H4 (cell line): ENCODE data around the gene GMEB1. TPM values are rescaled to one million over a fixed set of nuclear protein-coding genes. Genes with fewer than 3 reads are reported as not detected.
A peak's percentile ranks its signal among the peaks of the same experiment; 100 is the strongest.
"Not testable (repeated sequence)": the region's sequence is repeated elsewhere in the genome, so short reads cannot be mapped to it uniquely, and the experiment has no call there.

Source experiments
- DNase-seq: peaks from one replicate; pipeline ENCODE4 v3.0.0-alpha.2; 2015; ENCODE audit warnings: low spot score
- total RNA-seq: library from RNA; depleted of rRNA; stranded (reverse); fragments of >200 nt; shearing (Covaris generic); gene quantifications from 2 replicates; pipeline ENCODE4 v1.2.3, GENCODE V29; 2014; rRNA removed

Gene GMEB1
- total RNA-seq = 3.0 and 5.6 TPM in 2 replicates

DNA sequence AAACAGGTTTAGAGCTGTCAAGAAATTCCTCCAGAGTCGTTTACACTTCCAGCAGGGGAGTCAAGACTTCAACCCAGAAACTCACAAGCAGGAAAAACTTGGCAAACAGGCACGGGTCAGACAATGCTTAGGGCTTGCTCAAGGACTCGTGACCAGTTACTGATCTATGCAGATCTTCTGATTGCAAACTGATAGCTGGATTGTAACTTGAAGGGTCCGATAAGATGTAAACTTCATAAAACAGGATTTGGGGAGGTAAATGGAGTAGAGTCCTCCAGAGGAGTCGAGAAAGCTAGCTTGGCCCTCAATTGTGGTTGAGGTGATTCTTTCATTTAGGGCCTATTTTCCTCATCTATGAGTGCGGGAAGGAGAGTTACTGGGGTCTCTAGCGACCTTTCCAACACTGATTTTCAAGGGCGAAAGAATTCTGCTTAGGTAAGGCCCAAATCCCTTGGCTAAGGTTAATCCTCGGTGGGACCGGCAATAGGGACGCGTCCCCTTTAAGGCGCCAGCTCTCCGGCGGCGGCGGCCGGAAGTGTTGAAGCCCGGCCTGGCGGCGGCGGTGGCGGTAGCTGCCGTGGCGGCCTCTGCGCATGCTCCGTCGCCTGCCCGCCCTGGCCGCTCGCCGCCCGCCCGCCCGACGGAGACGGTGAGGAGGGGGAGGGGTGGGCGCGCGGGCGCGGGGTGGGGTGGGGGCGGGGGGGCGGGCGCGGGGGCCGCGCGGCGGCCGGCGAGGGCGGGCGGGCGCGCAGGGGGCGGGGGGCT is at the start of gene GMEB1:
Gene GMEB1 (plus strand): TSS at position 594 of the 765 bp plus-strand sequence. CDS start 14,829 bp downstream, outside the sequence.
- peak; percentile 78 for DNase-seq

DNA sequence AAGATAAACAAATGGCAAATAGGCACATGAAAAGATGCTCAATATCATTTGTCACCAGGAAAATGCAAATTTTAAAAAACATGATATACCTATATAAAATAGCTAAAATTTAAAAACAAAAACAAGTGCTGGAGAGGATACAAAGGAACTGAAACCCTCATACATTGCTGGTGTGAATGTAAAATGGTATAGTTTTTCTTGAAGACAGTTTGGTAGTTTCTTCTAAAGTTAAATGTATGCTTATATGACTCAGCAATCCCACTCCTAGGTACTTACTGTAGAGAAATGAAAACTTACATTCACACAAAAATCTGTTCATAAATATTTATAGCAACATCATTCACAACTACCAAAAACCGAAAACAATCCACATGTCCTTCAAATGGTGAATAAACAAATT is 36.9 kb upstream of the GMEB1 start:
- no peak for DNase-seq

GRCh38 chr1:28632560-28632959 is 36.0 kb upstream of the GMEB1 start:
- no peak for DNase-seq

- no peak for DNase-seq
Observed at GRCh38 chr1:28640766-28641165, 27.8 kb upstream of the GMEB1 start.

DNA sequence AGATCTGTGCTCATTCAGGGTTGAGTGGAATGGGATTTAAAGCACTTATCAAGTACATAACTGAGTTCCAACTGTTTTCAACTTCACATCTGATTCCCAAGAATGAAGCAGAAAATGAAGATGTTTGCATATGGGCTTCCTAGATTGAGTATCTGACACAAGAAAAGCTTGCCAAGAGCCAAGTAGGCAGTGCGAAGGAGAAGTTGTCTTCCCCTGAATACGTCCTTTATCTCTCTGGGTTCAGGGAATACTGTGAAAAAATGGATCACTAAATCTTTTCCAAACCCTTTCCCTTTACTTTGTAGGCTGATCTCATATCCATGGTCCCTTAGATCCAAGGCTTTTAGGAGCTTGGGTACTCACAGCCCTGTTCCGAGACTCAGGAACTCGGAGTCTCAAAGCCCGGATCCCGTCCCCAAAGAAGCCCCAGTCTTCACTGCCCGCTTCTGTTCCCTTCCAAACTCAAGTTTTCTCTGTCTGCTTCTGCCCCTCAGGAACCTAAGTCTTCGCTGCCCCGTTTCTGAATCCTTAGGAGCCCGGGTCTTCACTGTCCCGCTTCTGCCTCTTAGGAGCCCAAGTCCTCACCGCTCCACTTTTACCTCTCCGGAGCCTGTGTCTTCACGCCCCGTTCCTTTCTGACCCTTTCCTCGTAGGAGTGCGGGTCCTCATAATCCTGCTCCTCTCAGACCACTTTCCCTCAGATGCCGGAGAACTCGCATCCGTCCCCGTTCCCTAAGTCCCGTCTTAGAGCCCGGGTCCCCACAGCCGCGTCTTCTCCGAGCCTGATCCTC is 26.3 kb upstream of the GMEB1 start:
- no peak for DNase-seq

DNA sequence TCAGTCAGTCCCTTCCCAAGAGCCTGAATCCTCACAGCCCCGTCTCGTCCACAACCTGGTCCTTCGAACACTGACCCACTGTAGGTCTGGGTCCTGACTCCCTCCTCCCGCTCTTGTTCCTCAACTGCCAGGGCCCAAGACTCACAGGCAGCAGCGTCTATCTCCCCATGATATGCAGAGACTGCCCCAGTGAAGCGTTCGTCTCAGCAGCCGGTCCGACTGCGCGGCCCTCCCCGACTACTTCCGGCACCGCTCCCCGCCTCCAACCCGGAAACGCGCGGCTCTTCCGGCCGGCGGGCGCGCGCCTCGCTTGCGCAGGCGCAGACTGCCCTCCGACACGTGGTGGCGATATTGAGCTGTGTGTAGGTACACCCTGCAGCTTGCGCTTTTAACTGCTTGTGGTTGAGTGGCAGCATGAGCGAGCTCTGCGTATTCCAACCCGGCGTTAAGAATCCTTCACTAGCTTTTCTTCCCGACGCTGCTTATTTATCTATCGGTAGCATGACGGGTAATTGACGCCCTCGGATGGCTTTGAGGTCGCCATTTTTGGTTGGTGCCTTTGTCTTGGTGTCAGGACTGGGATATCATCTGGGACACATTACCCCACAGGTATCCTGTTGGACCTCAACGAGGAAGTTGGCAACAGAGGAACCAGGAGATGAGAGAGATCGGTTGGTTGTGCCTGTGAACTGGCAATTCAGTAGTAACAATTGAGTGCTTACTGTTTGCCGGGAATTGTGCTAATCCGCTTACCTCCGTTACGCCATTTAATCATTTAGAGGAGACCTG is 25.5 kb upstream of the GMEB1 start, which contains the start of gene TAF12:
Gene TAF12 (minus strand): TSS at position 221 of the 789 bp plus-strand sequence. CDS start 20,986 bp downstream, outside the sequence.
- DNase-seq = peak; percentile 92

DNA sequence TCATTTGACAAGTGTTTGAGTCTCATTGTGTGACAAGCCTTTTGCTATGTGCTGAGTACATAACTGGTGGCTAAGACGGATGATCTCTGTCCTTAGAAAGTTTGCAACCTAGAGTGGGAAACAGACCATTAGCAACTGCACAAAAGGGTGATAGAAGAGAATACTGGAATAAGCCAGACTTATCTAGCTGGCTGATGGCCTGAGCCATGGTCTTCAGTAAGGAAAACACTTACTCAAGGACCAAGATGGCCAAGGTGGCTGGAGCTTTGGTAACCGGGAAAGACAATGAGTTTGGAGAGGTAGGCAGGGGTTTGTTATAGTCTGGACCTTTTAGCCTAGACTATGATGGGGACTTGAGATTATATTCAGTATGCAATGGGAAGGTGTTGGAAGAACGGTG is 24.1 kb upstream of the GMEB1 start:
- DNase-seq = no peak

DNA sequence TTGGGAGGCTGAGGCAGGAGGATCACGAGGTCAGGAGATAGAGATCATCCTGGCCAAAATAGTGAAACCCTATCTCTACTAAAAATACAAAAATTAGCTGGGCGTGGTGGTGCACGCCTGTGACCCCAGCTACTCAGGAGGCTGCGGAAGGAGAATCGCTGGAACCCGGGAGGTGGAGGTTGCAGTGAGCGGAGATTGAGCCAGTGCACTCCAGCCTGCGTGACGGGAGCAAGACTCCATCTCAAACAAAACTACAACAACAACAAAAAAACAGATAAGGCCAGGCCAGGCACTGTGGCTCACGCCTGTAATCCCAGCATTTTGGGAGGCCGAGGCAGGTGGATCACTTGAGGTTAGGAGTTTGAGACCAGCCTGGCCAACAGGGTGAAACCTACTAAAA is 23.2 kb upstream of the GMEB1 start:
- DNase-seq = not testable (repeated sequence)

GRCh38 chr1:28646040-28646439 is 22.5 kb upstream of the GMEB1 start:
- no peak for DNase-seq

DNA sequence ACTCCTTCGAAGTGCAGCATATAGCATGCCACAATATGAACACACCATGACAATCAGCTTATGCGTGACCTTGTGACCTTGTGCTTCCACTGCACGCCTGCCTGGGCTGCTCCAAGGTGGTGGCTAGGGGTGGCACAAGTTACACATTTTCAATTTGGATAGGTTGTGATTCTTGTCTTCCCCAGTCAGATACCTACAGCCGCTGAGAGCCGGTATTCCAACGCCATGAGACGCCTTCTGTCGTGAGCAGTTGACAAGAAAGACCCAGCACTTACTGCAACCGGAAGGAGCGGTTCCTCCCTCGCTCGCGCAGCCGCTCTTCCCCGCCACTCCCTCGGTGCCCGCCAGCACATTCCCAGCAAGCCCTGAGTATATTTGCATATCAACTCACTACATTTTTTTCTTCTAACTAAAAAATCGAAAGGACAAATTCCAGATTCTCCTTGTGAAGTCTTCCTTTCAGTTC is 20.5 kb upstream of the GMEB1 start:
- peak; percentile 94 for DNase-seq

DNA sequence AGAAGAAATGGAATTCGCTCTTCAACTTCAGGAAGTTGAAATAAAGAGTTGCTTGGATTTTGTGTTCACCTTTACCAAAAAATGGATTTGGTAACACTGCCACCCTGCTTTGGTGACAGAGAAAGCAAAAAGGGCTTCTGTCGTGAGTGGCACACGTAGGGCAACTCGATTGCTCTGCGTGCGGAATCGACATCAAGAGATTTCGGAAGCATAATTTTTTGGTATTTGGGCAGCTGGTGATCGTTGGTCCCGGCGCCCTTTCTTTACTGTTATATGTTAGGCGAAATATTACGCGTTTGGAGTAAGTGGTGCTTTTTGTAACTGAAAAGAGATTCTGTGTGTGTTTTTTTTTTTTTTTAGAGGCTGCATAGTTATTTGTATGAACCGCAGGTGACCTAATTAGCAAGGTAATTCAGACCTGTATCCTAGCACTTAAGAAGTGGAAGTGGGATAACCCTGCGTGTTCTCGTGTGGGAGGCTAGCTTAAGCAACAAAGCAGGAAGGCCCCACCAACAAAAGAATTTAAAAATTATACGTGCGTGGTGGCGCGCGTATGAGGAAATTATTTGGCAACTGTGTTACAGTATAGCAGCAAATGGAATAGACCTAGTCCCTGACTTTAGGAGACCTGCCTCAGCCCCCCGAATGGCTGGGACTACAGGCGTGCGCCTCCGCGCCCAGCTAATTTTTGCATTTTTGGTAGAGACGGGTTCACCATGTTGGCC is 19.9 kb upstream of the GMEB1 start, which contains the start of gene RNU11:
Gene RNU11 (plus strand): TSS at position 127 of the 725 bp plus-strand sequence.
- DNase-seq = peak; percentile 98

DNA sequence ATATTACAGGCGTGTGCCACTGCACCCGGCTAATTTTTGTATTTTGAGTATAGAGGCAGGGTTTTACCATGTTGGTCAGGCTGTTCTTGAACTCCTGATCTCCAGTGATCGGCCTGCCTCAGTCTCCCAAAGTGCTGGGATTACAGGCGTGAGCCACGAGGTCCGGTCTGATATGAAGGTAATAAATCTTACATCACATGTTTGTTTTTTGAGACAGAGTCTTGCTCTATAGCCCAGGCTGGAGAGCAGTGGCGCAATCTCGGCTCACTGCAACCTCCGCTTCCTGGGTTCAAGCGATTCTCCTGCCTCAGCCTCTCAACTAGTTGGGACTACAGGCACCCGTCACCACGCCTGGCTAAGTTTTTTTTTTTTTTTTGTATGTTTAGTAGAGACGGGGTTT is 15.5 kb upstream of the GMEB1 start:
- DNase-seq = not testable (repeated sequence)

DNA sequence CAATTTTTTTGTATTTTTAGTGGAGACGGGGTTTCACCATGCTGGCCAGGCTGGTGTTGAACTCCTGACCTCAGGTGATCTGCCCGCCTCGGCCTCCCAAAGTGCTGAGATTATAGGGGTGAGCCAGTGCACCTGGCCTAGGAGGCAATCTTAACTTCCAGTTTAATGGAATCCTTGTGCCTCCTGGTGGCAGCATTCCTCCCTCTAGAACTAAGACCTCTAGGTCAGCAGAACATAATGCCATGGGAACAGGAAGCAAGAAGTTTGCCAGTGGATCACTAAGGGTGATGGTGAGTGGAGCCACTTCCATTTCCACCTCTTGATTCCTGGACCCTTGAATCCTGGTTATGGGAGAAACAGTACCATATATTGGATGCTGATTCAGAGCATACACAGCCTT is 14.7 kb upstream of the GMEB1 start:
- DNase-seq = peak; percentile 32

DNA sequence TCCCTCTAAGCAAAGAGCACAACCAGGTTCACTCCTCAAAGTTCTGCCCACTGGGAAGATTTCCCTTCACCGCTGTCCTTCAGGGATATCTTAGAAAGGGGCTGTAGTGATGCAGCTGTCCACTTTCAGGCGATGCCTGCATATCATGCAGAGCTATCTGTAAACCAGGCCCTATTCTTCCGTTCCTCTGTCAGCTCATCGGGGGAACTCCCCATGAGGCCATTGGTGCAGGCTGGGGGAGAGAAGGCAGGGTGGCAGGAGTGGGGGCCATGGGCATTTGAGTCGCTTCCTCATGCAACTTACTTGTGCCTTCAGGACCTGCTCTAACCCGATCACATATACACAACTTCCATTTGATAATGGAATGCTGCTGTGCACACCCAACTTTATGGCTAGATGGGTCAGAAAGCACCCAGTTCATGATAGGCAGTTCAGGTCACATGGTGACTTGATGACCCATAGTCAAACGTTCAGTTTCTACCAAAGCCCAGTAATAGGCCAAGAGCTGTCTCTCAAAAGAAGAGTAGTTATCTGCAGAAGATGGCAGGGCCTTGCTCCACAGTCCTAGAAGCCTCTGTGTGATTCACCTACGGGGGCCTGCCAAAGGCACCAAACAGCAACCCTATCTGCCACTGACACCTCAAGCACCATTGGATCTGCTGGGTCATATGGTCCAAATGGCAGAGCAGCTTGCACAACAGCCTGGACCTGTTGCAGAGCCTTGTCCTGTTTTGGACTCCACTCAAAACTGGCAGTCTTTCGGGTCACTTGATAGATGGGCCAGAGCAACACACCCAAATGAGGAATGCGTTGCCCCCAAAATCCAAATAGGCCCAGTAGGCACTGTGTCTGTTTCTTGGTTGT is 12.9 kb upstream of the GMEB1 start:
- DNase-seq = not testable (repeated sequence)

DNA sequence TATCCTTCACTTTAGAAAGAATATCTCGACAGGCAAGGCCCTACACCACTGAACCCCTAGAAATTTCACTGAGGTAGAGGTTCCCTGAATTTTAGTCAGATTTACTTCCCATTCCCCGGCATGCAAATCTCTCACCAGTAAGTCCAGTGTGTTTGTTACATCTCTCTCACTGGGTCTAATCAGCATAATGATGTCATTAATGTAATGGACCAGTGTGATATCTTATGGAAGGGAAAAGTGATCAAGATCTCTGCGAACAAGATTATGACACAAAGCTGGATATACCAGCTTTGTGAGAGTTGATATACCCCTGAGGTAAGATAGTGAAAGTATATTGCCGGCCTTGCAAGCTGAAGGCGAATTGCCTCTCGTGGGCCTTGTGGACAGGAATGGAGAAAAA is 12.2 kb upstream of the GMEB1 start:
- DNase-seq = no peak

DNA sequence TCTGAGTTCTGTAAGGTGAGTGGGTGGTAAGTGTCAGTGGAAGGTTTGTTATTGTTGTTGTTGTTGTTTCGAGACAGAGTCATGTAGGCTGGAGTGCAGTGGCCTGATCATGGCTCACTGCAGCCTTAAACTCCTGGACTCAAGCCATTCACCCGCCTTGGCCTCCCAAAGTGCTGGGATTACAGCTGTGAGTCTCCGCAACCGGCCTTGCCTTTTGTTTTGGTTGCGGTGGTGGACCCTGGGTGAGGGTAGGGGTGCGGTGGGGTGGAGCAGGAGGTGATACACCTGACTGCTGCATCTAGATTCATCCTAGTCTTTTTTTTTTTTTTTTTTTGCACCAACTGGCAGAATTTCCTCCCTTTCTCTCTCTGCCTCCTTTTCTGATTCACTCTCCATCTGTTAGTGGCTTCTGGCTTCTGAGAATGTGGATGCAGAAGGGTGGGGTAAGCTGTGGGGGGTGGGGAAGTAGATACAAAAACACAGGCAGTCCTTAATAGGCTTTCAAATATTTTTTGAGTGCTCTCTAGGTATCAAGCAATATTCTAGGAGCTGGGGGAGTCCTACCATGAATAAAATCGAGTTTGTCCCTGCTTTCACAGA is 4.6 kb upstream of the GMEB1 start:
- DNase-seq = no peak

GRCh38 chr1:28666806-28667205 is 1.8 kb upstream of the GMEB1 start:
- no peak for DNase-seq

GRCh38 chr1:28668956-28669723 is 556 bp downstream of the GMEB1 start:
- no peak for DNase-seq

GRCh38 chr1:28671254-28671780 is 2.7 kb downstream of the GMEB1 start:
- no peak for DNase-seq
